K562 (cell line): ENCODE measurements around the gene NDRG4. TPM values are rescaled to one million over a fixed set of nuclear protein-coding genes. Genes with fewer than 3 reads are reported as not detected.

ENCODE experiments used
- ATF4 ChIP-seq: fragments of 450-650 bp; formaldehyde crosslinking; IDR thresholded peaks from 2 replicates; pipeline ENCODE4 v1.4.0; 2022; ENCODE audit warnings: mild to moderate bottlenecking, moderate library complexity
- CBFA2T3 ChIP-seq: fragments of 450-650 bp; IDR thresholded peaks from 2 replicates; pipeline ENCODE4 v1.6.1; 2017
- CCNT2 ChIP-seq: IDR thresholded peaks from 2 replicates; pipeline ENCODE4 v1.6.1; 2011; ENCODE audit warnings: borderline replicate concordance, low read depth, mild to moderate bottlenecking, moderate library complexity, mixed read lengths, low read length; ENCODE audit not compliant: insufficient read length; ENCODE audit errors: extremely low read depth
- CHD2 ChIP-seq: IDR thresholded peaks from 2 replicates; pipeline ENCODE4 v1.6.1; 2011; ENCODE audit warnings: low read depth, low read length
- CREM ChIP-seq: IDR thresholded peaks from 2 replicates; pipeline ENCODE4 v1.6.1; 2014; ENCODE audit warnings: antibody characterized with exemption, low read depth
- DPF2 ChIP-seq: fragments of 450-650 bp; IDR thresholded peaks from 2 replicates; pipeline ENCODE4 v1.6.1; 2016
- FOSL1 ChIP-seq: fragments of 200-800 bp; sonication (Bioruptor generic); conservative IDR thresholded peaks from 2 replicates; pipeline ENCODE4 v1.6.1; 2016; ENCODE audit warnings: missing genetic modification characterization, missing compliant biosample characterization
- FOXM1 ChIP-seq, 2 experiments: fragments of 450-650 bp in 1 of 2; sonication (generic) in 1 of 2; formaldehyde crosslinking in 1 of 2; IDR thresholded peaks; 2 replicates each; pipeline versions ENCODE4 v1.6.1 to v1.9.0; 2017 to 2022; ENCODE audit warnings: low read depth in 2 of 2, mild to moderate bottlenecking in 2 of 2, missing genetic modification reagents in 1 of 2, moderate library complexity in 1 of 2
- FUS ChIP-seq: fragments of 200-400 bp; formaldehyde crosslinking; optimal IDR thresholded peaks from 2 replicates; pipeline ENCODE3; 2017; ENCODE audit warnings: low read depth, low read length
- GMEB1 ChIP-seq: fragments of 250-450 bp; sonication (Bioruptor Pico); IDR thresholded peaks from 2 replicates; pipeline ENCODE4 v1.4.0; 2020; ENCODE audit warnings: mild to moderate bottlenecking
- MECOM ChIP-seq: fragments of 250-450 bp; sonication (Bioruptor Pico); IDR thresholded peaks from 2 replicates; pipeline ENCODE4 v1.8.0; 2022; ENCODE audit warnings: inconsistent platforms
- POLR2AphosphoS2 ChIP-seq: IDR thresholded peaks from 2 replicates; pipeline ENCODE4 v1.6.1; 2012; ENCODE audit warnings: low read length, improper control_type of control experiment
- POLR2B ChIP-seq: fragments of 450-650 bp; IDR thresholded peaks from 2 replicates; pipeline ENCODE4 v1.6.1; 2018; ENCODE audit warnings: low read depth; ENCODE audit not compliant: partially characterized antibody
- RAD21 ChIP-seq, 2 experiments: fragments of 250-450 bp in 1 of 2; fragments of 450-650 bp in 1 of 2; sonication (Bioruptor Pico) in 1 of 2; formaldehyde crosslinking in 1 of 2; IDR thresholded peaks in 1 of 2; conservative IDR thresholded peaks in 1 of 2; 2 replicates each; pipeline versions ENCODE4 v1.4.0 to v1.8.0; 2020 to 2022; ENCODE audit warnings: mild to moderate bottlenecking in 2 of 2, moderate library complexity in 1 of 2
- SOX6 ChIP-seq: fragments of 450-650 bp; IDR thresholded peaks from 2 replicates; pipeline ENCODE4 v1.6.1; 2014; ENCODE audit warnings: mild to moderate bottlenecking
- SP1 ChIP-seq: sonication (generic); formaldehyde crosslinking; IDR thresholded peaks from 2 replicates; pipeline ENCODE4 v1.8.1; 2022; ENCODE audit warnings: mild to moderate bottlenecking, missing genetic modification reagents
- TEAD1 ChIP-seq, 2 experiments: fragments of 450-650 bp in 1 of 2; sonication (generic) in 1 of 2; formaldehyde crosslinking; IDR thresholded peaks; 2 replicates each; pipeline versions ENCODE4 v1.4.0 to v1.8.0; 2020 to 2022; ENCODE audit warnings: mild to moderate bottlenecking in 2 of 2, missing genetic modification reagents in 1 of 2
- TRIM28 ChIP-seq: fragments of 450-650 bp; IDR thresholded peaks from 2 replicates; pipeline ENCODE4 v1.6.1; 2017
- ZC3H8 ChIP-seq: fragments of 450-650 bp; IDR thresholded peaks from 2 replicates; pipeline ENCODE4 v1.6.1; 2017
- ZNF124 ChIP-seq: sonication (generic); formaldehyde crosslinking; IDR thresholded peaks from 2 replicates; pipeline ENCODE4 v1.8.1; 2022; ENCODE audit warnings: missing genetic modification reagents
- ZNF175 ChIP-seq: fragments of 200-800 bp; sonication (Bioruptor generic); IDR thresholded peaks from 2 replicates; pipeline ENCODE4 v1.6.1; 2016; ENCODE audit warnings: low read depth, mild to moderate bottlenecking, missing genetic modification characterization, missing compliant biosample characterization
- ZNF41 ChIP-seq: fragments of 250-450 bp; sonication (Bioruptor Pico); conservative IDR thresholded peaks from 2 replicates; pipeline ENCODE4 v1.4.0; 2020; ENCODE audit warnings: mild to moderate bottlenecking
- ZNF431 ChIP-seq: sonication (generic); formaldehyde crosslinking; IDR thresholded peaks from 2 replicates; pipeline ENCODE4 v1.8.0; 2022; ENCODE audit warnings: mild to moderate bottlenecking, missing genetic modification reagents
- ZNF766 ChIP-seq: fragments of 200-800 bp; sonication (Bioruptor generic); conservative IDR thresholded peaks from 2 replicates; pipeline ENCODE4 v1.6.1; 2016; ENCODE audit warnings: missing genetic modification characterization, missing compliant biosample characterization
- polyA plus RNA-seq, 8 experiments: library from polyadenylated mRNA; depleted of rRNA in 4 of 8; stranded (reverse) in 5 of 8; unstranded in 3 of 8; fragments of >200 nt; fragmentation: Nextera tagmentation in 2 of 8; fragmentation: Illumina TruSeq in 1 of 8; extraction: Ambion mirVana in 2 of 8; extraction: Trizol in 1 of 8; gene quantifications; 2 replicates each; pipeline versions ENCODE4 v1.2.1 to v1.2.3, GENCODE V29; 2011 to 2014; ENCODE audit warnings: inconsistent platforms in 1 of 8, missing spikeins in 1 of 8
- total RNA-seq, 7 experiments: library from RNA; depleted of rRNA in 6 of 7; stranded (reverse); fragments of >200 nt in 6 of 7; fragmentation: Illumina TruSeq in 2 of 7; extraction: Trizol in 2 of 7; gene quantifications; 2 replicates each; pipeline versions ENCODE4 v1.2.1 to v1.2.3, GENCODE V29; 2011 to 2021; ENCODE audit warnings: low replicate concordance in 1 of 7
- TF ChIP-seq, protein P1 (sequence below): fragments of 250-450 bp; sonication (Bioruptor Pico); IDR thresholded peaks from 2 replicates; pipeline ENCODE4 v1.5.0; 2020; ENCODE audit warnings: mild to moderate bottlenecking
- TF ChIP-seq, protein P2 (sequence below): IDR thresholded peaks from 3 replicates; pipeline ENCODE4 v1.6.1; 2011; ENCODE audit warnings: borderline replicate concordance, mild to moderate bottlenecking; ENCODE audit not compliant: insufficient read length, insufficient read depth

The NDRG4 gene
- total and polyA plus RNA-seq, 9 of the 15 experiments (the other 6 are each of a cell fraction or from before 2014, with no cell fraction given): 0.06 to 0.95 (median 0.28) TPM

DNA sequence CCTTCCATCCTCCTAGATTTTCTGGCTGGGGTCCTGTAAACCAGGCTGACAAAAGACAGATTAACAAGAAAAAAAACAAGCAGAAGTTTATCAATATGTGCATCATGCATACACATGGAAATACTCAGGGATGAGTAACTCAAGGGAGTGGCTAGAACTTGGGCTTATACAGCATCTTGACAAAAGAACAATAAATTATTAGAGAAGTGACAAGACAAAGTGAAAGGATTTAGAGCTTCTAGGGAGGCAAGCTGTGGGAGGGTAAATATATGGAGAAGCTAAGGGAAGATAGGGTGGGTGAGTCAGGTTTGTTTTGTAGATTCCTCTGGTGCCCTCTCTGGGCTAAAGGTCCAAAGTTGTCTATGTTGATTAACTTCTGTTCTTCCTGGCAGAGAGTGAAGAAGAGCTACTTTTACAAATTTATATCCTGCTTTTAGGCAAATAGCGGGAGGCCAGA lies 48.0 kb upstream of the NDRG4 start (continued):
- TF ChIP-seq FOXM1 (IDR thresholded peaks at IDR 0.05; ENCODE audit: low read depth): no peak
- TF ChIP-seq FOXM1 (CRISPR knock-in tag; IDR thresholded peaks at IDR 0.05; ENCODE audit: low read depth): no peak
- TF ChIP-seq ATF4 (CRISPR knock-in tag): no peak
- TF ChIP-seq FUS: no peak
- no peak for TF ChIP-seq GMEB1 (CRISPR knock-in tag)
- TF ChIP-seq ZNF431: no peak
- no peak for TF ChIP-seq CHD2
- TF ChIP-seq TEAD1 (CRISPR knock-in tag; IDR thresholded peaks at IDR 0.05): peak in 1 of 2 experiments; percentile 39; a peak in 1 of 4 replicates
- TF ChIP-seq SOX6: peak; percentile 84
- TF ChIP-seq RAD21 (CRISPR knock-in tag; conservative IDR thresholded peaks at IDR 0.05 in 1 of 2, IDR thresholded peaks at IDR 0.05 in 1 of 2): peak; percentile 46 to 51; a peak in 3 of 4 replicates
- no peak for TF ChIP-seq POLR2AphosphoS2
- TF ChIP-seq ZNF124 (CRISPR knock-in tag): no peak
- TF ChIP-seq MECOM (CRISPR knock-in tag): peak; percentile 48; the same call in 1 of the 2 replicates
- TF ChIP-seq SP1: no peak
- TF ChIP-seq, protein P1, sequence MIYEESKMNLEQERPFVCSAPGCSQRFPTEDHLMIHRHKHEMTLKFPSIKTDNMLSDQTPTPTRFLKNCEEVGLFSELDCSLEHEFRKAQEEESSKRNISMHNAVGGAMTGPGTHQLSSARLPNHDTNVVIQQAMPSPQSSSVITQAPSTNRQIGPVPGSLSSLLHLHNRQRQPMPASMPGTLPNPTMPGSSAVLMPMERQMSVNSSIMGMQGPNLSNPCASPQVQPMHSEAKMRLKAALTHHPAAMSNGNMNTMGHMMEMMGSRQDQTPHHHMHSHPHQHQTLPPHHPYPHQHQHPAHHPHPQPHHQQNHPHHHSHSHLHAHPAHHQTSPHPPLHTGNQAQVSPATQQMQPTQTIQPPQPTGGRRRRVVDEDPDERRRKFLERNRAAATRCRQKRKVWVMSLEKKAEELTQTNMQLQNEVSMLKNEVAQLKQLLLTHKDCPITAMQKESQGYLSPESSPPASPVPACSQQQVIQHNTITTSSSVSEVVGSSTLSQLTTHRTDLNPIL (CRISPR knock-in tag): no peak
- peak; percentile 95 for TF ChIP-seq FOSL1 (tag)
- TF ChIP-seq ZNF41: no peak
- peak; percentile 54 for TF ChIP-seq DPF2
- no peak for TF ChIP-seq CCNT2
- no peak for TF ChIP-seq ZNF175 (CRISPR knock-in tag)
- TF ChIP-seq CREM: peak; percentile 30; the same call in 1 of the 2 replicates
- no peak for TF ChIP-seq ZC3H8
- TF ChIP-seq POLR2B: no peak
- TF ChIP-seq ZNF766: peak; percentile 71
- TF ChIP-seq, protein P2, sequence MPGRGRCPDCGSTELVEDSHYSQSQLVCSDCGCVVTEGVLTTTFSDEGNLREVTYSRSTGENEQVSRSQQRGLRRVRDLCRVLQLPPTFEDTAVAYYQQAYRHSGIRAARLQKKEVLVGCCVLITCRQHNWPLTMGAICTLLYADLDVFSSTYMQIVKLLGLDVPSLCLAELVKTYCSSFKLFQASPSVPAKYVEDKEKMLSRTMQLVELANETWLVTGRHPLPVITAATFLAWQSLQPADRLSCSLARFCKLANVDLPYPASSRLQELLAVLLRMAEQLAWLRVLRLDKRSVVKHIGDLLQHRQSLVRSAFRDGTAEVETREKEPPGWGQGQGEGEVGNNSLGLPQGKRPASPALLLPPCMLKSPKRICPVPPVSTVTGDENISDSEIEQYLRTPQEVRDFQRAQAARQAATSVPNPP: no peak
- peak; percentile 79 for TF ChIP-seq CBFA2T3
- no peak for TF ChIP-seq TRIM28
